ENCODE measurements around the gene SLC12A7. TPM values are rescaled to one million over a fixed set of nuclear protein-coding genes. Genes with fewer than 3 reads are reported as not detected.
"Not testable (repeated sequence)": the region's sequence is repeated elsewhere in the genome, so short reads cannot be mapped to it uniquely, and the experiment has no call there.

Gene SLC12A7
- polyA plus RNA-seq: 10 to 100 TPM in 1 of 3 donors, 1 to 10 TPM in 2; 9.5 to 18.2 (median 9.7) TPM

- H3K9me3 Mint-ChIP-seq: no peaks in the 10 kb centered on the region
- H3K4me1 Mint-ChIP-seq: peaks cover 6 to 38% of the 10 kb centered on the region in 2 donors
- H3K4me3 Mint-ChIP-seq: peak within 1 kb of the TSS; percentile 89 to 93 (median 90)
- peaks cover 3 to 18% (median 6%) of the 10 kb centered on the region in 3 donors for H3K27me3 Mint-ChIP-seq (ENCODE audit: low read depth in 3 of 3)
- peak within 1 kb of the TSS; percentile 68 to 94 (median 86) for H3K27ac Mint-ChIP-seq
- peak in 2 of 3 donors; percentile 49 to 61 for DNase-seq
- no peaks in the 10 kb centered on the region for H3K36me3 Mint-ChIP-seq
Measured at GRCh38 chr5:1111727-1112289, at the start of gene SLC12A7. Gene SLC12A7 (minus strand): TSS chr5:1112063. CDS start chr5:1111991, 72 bp downstream.

- H3K4me3 Mint-ChIP-seq: no peak overlapping the region
- no peak overlapping the region for H3K27ac Mint-ChIP-seq
- peaks cover 3 to 18% (median 16%) of the 10 kb centered on the region in 3 donors for H3K27me3 Mint-ChIP-seq (ENCODE audit: low read depth in 3 of 3)
- no peaks in the 10 kb centered on the region for H3K36me3 Mint-ChIP-seq
- DNase-seq: no peak
- no peaks in the 10 kb centered on the region for H3K9me3 Mint-ChIP-seq
- peaks cover 7 to 13% of the 10 kb centered on the region in 2 donors for H3K4me1 Mint-ChIP-seq
Measured at GRCh38 chr5:1161108-1161832, 49.4 kb upstream of the SLC12A7 start.

- Mint-ChIP-seq H3K4me1 (peaks cover 7 to 13% of the 10 kb centered on the region in 2 donors), H3K9me3 (no peaks in the 10 kb centered on the region), H3K4me3 (no peak overlapping the region), H3K27me3 (ENCODE audit: low read depth in 3 of 3) (peaks cover 3 to 16% (median 10%) of the 10 kb centered on the region in 3 donors), H3K36me3 (no peaks in the 10 kb centered on the region), H3K27ac (peak overlapping the region in 1 of 6 donors; percentile 60)
- DNase-seq: no peak
Measured at GRCh38 chr5:1159774-1160406, 48.0 kb upstream of the SLC12A7 start.

- DNase-seq: no peak
- H3K4me3 Mint-ChIP-seq: no peak overlapping the region
- H3K36me3 Mint-ChIP-seq: no peaks in the 10 kb centered on the region
- no peaks in the 10 kb centered on the region for H3K9me3 Mint-ChIP-seq
- H3K4me1 Mint-ChIP-seq: peaks cover 10 to 16% of the 10 kb centered on the region in 2 donors
- no peak overlapping the region for H3K27ac Mint-ChIP-seq
- H3K27me3 Mint-ChIP-seq (ENCODE audit: low read depth in 3 of 3): peaks cover 3 to 17% (median 11%) of the 10 kb centered on the region in 3 donors
Measured at GRCh38 chr5:1159341-1159675, 47.4 kb upstream of the SLC12A7 start.

DNA sequence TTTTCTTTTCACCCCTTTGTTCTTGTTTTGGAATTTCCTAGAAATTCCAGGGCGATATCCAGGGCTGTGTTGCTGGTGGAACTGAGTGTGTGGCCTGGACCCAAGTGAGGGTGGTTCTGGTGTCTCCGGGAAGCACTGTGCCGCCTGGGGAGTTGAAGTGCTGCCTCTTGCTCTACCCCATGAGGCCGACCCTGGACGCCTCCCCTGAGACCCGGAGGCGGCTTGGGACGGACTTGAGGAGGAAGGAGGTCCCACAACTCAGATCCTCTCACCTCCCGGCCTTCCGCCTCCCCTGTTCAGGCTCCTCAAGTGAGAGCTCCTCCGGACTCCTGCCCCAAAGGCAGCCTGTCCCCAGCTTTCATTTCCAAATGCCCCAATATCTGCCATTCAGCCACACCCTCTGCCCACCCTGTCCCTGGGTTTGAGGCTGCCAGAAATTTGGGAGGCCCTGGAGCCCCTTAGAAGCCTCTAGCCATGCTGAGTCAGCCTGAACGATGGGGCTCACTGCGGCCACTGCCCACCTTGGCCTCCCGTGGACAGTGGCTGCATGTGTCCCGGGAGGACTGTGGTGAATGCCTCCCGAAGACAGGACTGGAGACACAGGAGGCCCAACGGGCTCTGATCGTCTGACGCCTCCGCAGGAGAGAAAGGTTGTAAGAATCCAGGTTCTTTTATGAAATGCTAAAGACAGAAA lies 46.9 kb upstream of the SLC12A7 start:
- no peaks in the 10 kb centered on the region for H3K36me3 Mint-ChIP-seq
- no peak overlapping the region for H3K27ac Mint-ChIP-seq
- peaks cover 15 to 21% of the 10 kb centered on the region in 2 donors for H3K4me1 Mint-ChIP-seq
- H3K9me3 Mint-ChIP-seq: no peaks in the 10 kb centered on the region
- peaks cover 5 to 19% (median 15%) of the 10 kb centered on the region in 3 donors for H3K27me3 Mint-ChIP-seq (ENCODE audit: low read depth in 3 of 3)
- no peak for DNase-seq
- no peak overlapping the region for H3K4me3 Mint-ChIP-seq

DNA sequence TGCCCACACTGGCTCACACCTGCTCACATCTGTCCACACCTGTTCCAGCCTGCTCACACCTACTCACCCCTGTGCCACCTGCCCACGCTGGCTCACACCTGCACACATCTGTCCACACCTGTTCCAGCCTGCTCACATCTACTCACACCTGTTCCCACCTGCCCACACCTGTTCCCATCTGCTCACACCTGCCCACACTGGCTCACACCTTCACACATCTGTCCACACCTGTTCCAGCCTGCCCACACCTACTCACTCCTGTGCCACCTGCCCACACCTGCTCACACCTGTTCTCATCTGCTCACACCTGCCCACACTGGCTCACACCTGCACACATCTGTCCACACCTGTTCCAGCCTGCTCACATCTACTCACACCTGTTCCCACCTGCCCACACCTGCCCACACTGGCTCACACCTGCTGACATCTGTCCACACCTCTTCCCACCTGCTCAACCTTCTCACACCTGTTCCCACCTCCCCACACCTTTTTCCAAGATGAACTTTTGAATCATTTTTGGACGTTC lies 45.7 kb upstream of the SLC12A7 start:
- Mint-ChIP-seq H3K4me3 (peak overlapping the region; percentile 36 to 61 (median 39)), H3K27me3 (ENCODE audit: low read depth in 3 of 3) (peaks cover 7 to 19% (median 17%) of the 10 kb centered on the region in 3 donors), H3K27ac (peak overlapping the region in 5 of 6 donors; percentile 12 to 57 (median 39)), H3K4me1 (peaks cover 22 to 34% of the 10 kb centered on the region in 2 donors)
- H3K36me3 Mint-ChIP-seq, H3K9me3 Mint-ChIP-seq, DNase-seq: not testable (repeated sequence)

DNA sequence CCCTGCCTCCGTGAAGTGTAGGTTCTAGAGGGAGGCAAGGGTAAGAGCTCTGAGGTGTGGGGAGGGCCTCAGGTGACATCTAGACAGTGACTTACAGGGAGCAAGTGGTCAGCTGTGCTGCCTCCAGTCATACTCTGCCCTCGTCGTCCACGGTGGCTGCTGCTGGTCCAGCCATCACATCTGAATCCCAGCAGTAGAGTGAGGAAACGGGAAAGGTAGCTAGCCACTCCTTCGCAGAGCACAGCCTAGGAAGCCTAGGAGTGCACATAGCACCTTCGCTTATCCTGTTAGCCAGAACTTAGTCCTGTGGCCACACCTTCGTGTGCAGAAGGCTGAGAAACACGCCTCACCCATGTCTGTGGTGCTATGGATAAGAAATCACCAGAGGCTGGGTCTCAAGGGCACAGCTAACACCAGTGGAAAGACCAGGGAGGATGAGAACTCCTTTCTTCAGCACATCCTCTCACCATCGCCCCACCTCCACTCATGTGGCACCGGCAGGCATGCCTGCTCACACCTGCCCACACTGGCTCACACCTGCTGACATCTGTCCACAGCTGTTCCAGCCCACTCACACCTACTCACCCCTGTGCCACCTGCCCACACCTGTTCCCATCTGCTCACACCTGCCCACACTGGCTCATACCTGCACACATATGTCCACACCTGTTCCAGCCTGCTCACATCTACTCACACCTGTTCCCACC lies 45.0 kb upstream of the SLC12A7 start:
- DNase-seq: no peak
- H3K4me3 Mint-ChIP-seq: peak overlapping the region in 4 of 5 donors; percentile 33 to 69 (median 54)
- H3K4me1 Mint-ChIP-seq: peaks cover 29 to 40% of the 10 kb centered on the region in 2 donors
- no peaks in the 10 kb centered on the region for H3K9me3 Mint-ChIP-seq
- H3K27ac Mint-ChIP-seq: peak overlapping the region in 3 of 6 donors; percentile 25 to 57 (median 28)
- H3K36me3 Mint-ChIP-seq: no peaks in the 10 kb centered on the region
- peaks cover 10 to 21% (median 17%) of the 10 kb centered on the region in 3 donors for H3K27me3 Mint-ChIP-seq (ENCODE audit: low read depth in 3 of 3)

- H3K9me3 Mint-ChIP-seq: no peaks in the 10 kb centered on the region
- no peaks in the 10 kb centered on the region for H3K36me3 Mint-ChIP-seq
- no peak for DNase-seq
- H3K27ac Mint-ChIP-seq: no peak overlapping the region
- peak overlapping the region in 3 of 5 donors; percentile 33 to 48 (median 44) for H3K4me3 Mint-ChIP-seq
- H3K4me1 Mint-ChIP-seq: peaks cover 33 to 44% of the 10 kb centered on the region in 2 donors
- H3K27me3 Mint-ChIP-seq (ENCODE audit: low read depth in 3 of 3): peaks cover 10 to 21% (median 17%) of the 10 kb centered on the region in 3 donors
Measured at GRCh38 chr5:1156033-1156753, 44.3 kb upstream of the SLC12A7 start.

GRCh38 chr5:1155191-1156032 lies 43.5 kb upstream of the SLC12A7 start:
- peak in 1 of 3 donors; percentile 26 for DNase-seq
- Mint-ChIP-seq H3K36me3 (no peaks in the 10 kb centered on the region), H3K4me3 (peak overlapping the region; percentile 42 to 73 (median 48)), H3K4me1 (peaks cover 35 to 52% of the 10 kb centered on the region in 2 donors), H3K27ac (no peak overlapping the region), H3K9me3 (no peaks in the 10 kb centered on the region), H3K27me3 (ENCODE audit: low read depth in 3 of 3) (peaks cover 11 to 19% (median 17%) of the 10 kb centered on the region in 3 donors)

- Mint-ChIP-seq H3K27ac (peak overlapping the region in 5 of 6 donors; percentile 44 to 92 (median 80)), H3K36me3 (no peaks in the 10 kb centered on the region), H3K27me3 (ENCODE audit: low read depth in 3 of 3) (peaks cover 11 to 19% (median 15%) of the 10 kb centered on the region in 3 donors), H3K9me3 (no peaks in the 10 kb centered on the region), H3K4me3 (peak overlapping the region; percentile 49 to 74 (median 65)), H3K4me1 (peaks cover 35 to 56% of the 10 kb centered on the region in 2 donors)
- DNase-seq: peak; percentile 54 to 56 (median 55)
Measured at GRCh38 chr5:1153428-1153827, 41.6 kb upstream of the SLC12A7 start.

DNA sequence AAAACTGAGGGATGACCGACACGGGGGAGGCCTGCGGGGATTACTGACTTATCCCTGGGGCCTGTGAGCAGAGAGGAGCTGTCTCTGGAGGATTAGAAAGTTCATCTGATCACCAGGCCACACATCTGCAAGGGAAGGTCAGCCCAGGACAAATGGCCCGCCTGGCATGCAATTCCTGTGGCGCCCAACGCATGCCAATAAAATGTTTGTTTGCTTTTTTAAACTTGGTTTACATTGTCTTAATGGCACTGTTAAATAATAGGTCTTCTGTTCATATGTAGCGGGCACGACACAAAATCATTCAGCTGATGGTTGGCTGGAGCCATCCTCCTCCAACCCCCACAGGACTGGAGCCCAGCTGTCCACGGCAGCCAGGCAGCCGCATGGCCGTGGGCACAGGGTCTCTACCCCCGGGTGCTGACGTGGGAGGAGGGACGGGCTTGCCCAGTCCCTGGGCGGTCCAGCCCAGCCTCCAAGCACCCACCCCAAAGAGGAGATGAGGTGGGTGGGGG lies 41.0 kb upstream of the SLC12A7 start:
- Mint-ChIP-seq H3K4me1 (peaks cover 35 to 53% of the 10 kb centered on the region in 2 donors), H3K27me3 (ENCODE audit: low read depth in 3 of 3) (peaks cover 11 to 15% (median 11%) of the 10 kb centered on the region in 3 donors), H3K27ac (peak overlapping the region; percentile 65 to 92 (median 84)), H3K4me3 (peak overlapping the region; percentile 40 to 84 (median 76)), H3K9me3 (no peaks in the 10 kb centered on the region), H3K36me3 (no peaks in the 10 kb centered on the region)
- DNase-seq: no peak

Data from immature natural killer cell (primary cell).